Mesodermal cell (in vitro differentiated cells): ENCODE results near the gene NR3C2.

Experiments
- H3K27ac ChIP-seq: 2 replicates; pipeline ENCODE4 v1.7.0; 2013; ENCODE audit warnings: mild to moderate bottlenecking, low read depth, low read length, moderate library complexity; ENCODE audit not compliant: severe bottlenecking
- H3K36me3 ChIP-seq: 2 replicates; pipeline ENCODE4 v1.7.1; 2013; ENCODE audit warnings: mild to moderate bottlenecking, low read length, moderate library complexity; ENCODE audit not compliant: control insufficient read depth, insufficient read depth
- H3K4me1 ChIP-seq: one replicate; pipeline ENCODE4 v1.7.1; 2013; ENCODE audit warnings: mild to moderate bottlenecking, low read length; ENCODE audit not compliant: insufficient read depth, control insufficient read depth, poor library complexity, severe bottlenecking
- H3K4me3 ChIP-seq: 2 replicates; pipeline ENCODE4 v1.7.0; 2013; ENCODE audit warnings: low read length, control low read depth, mild to moderate bottlenecking; ENCODE audit not compliant: insufficient read depth, poor library complexity, severe bottlenecking; ENCODE audit errors: extremely low read depth
- H3K9me3 ChIP-seq: 2 replicates; pipeline ENCODE4 v1.7.1; 2013; ENCODE audit warnings: mild to moderate bottlenecking, low read length, moderate library complexity; ENCODE audit not compliant: control insufficient read depth
- WGBS, 2 experiments: methylation state at CpG; one replicate each; pipeline ENCODE4 v1.1.5; 2013; ENCODE audit warnings: missing lambda C conversion rate in 2 of 2; ENCODE audit not compliant: insufficient coverage in 2 of 2; 5-methylcytosine and 5-hydroxymethylcytosine counted together

Gene NR3C2

GRCh38 chr4:148227147-148227546 lies 215.1 kb downstream of the NR3C2 start:
- H3K4me1 ChIP-seq: no peaks in the 10 kb centered on the region
- no peak overlapping the region for H3K4me3 ChIP-seq
- no peaks in the 10 kb centered on the region for H3K36me3 ChIP-seq
- no peak overlapping the region for H3K27ac ChIP-seq
- 71 to 100% methylated on average over 1 to 3 of the region's 5 CpGs for WGBS, 2 experiments
- H3K9me3 ChIP-seq: no peaks in the 10 kb centered on the region

- Histone ChIP-seq H3K27ac (no peak overlapping the region), H3K9me3 (no peaks in the 10 kb centered on the region), H3K4me1 (no peaks in the 10 kb centered on the region), H3K4me3 (no peak overlapping the region), H3K36me3 (no peaks in the 10 kb centered on the region)
- WGBS, 2 experiments: no CpG with 5 or more reads among the region's 1 CpG
Measured at GRCh38 chr4:148226341-148226740, 215.9 kb downstream of the NR3C2 start.

- Histone ChIP-seq H3K36me3 (no peaks in the 10 kb centered on the region), H3K4me1 (no peaks in the 10 kb centered on the region), H3K4me3 (no peak overlapping the region), H3K9me3 (no peaks in the 10 kb centered on the region), H3K27ac (no peak overlapping the region)
- WGBS, 2 experiments: 71% methylated on average over 1 of the region's 1 CpG; no CpG with 5 or more reads in 1 of the 2 experiments
Measured at GRCh38 chr4:148225639-148226038, 216.6 kb downstream of the NR3C2 start.

GRCh38 chr4:148224476-148224875 lies 217.7 kb downstream of the NR3C2 start:
- H3K4me1 ChIP-seq: no peaks in the 10 kb centered on the region
- WGBS, 2 experiments: 80 to 100% methylated on average over 2 of the region's 3 CpGs
- H3K27ac ChIP-seq: no peak overlapping the region

GRCh38 chr4:148222991-148223660 lies 219.1 kb downstream of the NR3C2 start:
- Histone ChIP-seq H3K4me1 (no peaks in the 10 kb centered on the region), H3K36me3 (no peaks in the 10 kb centered on the region), H3K9me3 (no peaks in the 10 kb centered on the region), H3K4me3 (no peak overlapping the region), H3K27ac (no peak overlapping the region)
- 80 to 81% methylated on average over 3 to 4 of the region's 8 CpGs for WGBS, 2 experiments

More at GRCh38 chr4:148224476-148224875, 217.7 kb downstream of the NR3C2 start:
- Histone ChIP-seq H3K9me3 (no peaks in the 10 kb centered on the region), H3K4me3 (no peak overlapping the region), H3K36me3 (no peaks in the 10 kb centered on the region)

GRCh38 chr4:148216866-148217814 lies 225.1 kb downstream of the NR3C2 start:
- Histone ChIP-seq H3K4me3 (no peak overlapping the region), H3K4me1 (no peaks in the 10 kb centered on the region), H3K27ac (no peak overlapping the region), H3K9me3 (no peaks in the 10 kb centered on the region), H3K36me3 (no peaks in the 10 kb centered on the region)
- 82 to 87% methylated on average over 3 of the region's 5 CpGs for WGBS, 2 experiments

- 86 to 95% methylated on average over 2 to 3 of the region's 3 CpGs for WGBS, 2 experiments
- no peaks in the 10 kb centered on the region for H3K9me3 ChIP-seq
- no peaks in the 10 kb centered on the region for H3K36me3 ChIP-seq
- H3K4me1 ChIP-seq: no peaks in the 10 kb centered on the region
- no peak overlapping the region for H3K4me3 ChIP-seq
- no peak overlapping the region for H3K27ac ChIP-seq
Measured at GRCh38 chr4:148216321-148216720, 225.9 kb downstream of the NR3C2 start.

GRCh38 chr4:148215202-148215601 lies 227.0 kb downstream of the NR3C2 start:
- no peak overlapping the region for H3K27ac ChIP-seq
- H3K4me1 ChIP-seq: no peaks in the 10 kb centered on the region
- H3K9me3 ChIP-seq: no peaks in the 10 kb centered on the region
- H3K4me3 ChIP-seq: no peak overlapping the region
- WGBS, 2 experiments: 95 to 100% methylated on average over 2 of the region's 3 CpGs
- no peaks in the 10 kb centered on the region for H3K36me3 ChIP-seq

GRCh38 chr4:148214529-148215166 lies 227.6 kb downstream of the NR3C2 start:
- Histone ChIP-seq H3K9me3 (no peaks in the 10 kb centered on the region), H3K4me3 (no peak overlapping the region), H3K36me3 (no peaks in the 10 kb centered on the region), H3K27ac (no peak overlapping the region), H3K4me1 (no peaks in the 10 kb centered on the region)
- 86 to 91% methylated on average over 7 of the region's 11 CpGs for WGBS, 2 experiments

- Histone ChIP-seq H3K4me3 (no peak overlapping the region), H3K36me3 (no peaks in the 10 kb centered on the region), H3K27ac (no peak overlapping the region), H3K9me3 (no peaks in the 10 kb centered on the region), H3K4me1 (no peaks in the 10 kb centered on the region)
- WGBS, 2 experiments: 45 to 50% methylated on average over 2 of the region's 3 CpGs
Measured at GRCh38 chr4:148211533-148211932, 230.7 kb downstream of the NR3C2 start.
